SH-SY5Y (cell line): ENCODE measurements around the gene TAPBP.

ENCODE experiments used
- GATA2 ChIP-seq: IDR thresholded peaks from 2 replicates; pipeline ENCODE4 v1.6.1; 2011; ENCODE audit warnings: mild to moderate bottlenecking, low read depth, low read length
- GATA3 ChIP-seq: IDR thresholded peaks from 2 replicates; pipeline ENCODE4 v1.6.1; 2011; ENCODE audit warnings: low read depth, mild to moderate bottlenecking, low read length, moderate library complexity

DNA sequence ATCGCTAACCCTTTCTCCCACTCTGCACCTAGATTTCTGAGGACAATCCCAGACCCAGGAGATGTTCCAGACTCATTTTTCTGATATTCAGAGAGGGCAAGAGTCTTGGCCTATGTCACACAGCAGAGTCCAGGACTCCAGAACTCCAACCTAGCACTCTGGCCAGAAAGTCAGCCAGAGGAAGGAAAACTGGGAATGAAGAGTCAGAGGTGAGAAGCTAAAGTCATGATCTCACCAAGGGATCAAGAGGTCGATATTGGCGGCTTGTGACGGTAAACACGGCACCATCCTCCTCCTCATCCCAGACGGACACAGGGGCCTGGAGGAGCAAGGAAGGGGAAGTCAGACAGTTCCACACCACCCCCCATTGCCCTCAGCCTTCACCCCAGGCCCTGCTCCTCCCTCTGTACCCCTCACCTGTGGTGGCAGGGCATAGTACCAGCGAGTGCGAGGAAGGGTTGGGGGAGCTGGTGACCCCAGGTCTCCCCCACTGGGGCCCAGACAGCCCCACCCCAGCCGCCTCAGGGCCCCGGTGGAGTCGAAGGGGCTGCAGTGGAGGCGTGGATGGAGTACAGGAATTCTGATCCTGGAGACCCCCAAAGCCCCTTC lies 17.0 kb downstream of the TAPBP start:
- TF ChIP-seq GATA3: no peak
- no peak for TF ChIP-seq GATA2
